HL-60 (cell line): ENCODE data around the gene WWOX.

ENCODE experiments used
- CTCF ChIP-seq: IDR thresholded peaks from one replicate; pipeline ENCODE4 v1.5.1; 2011; ENCODE audit warnings: low read length, control low read depth, inconsistent platforms; ENCODE audit not compliant: insufficient read depth
- POLR2AphosphoS5 ChIP-seq: IDR thresholded peaks from 2 replicates; pipeline ENCODE4 v1.6.1; 2012; ENCODE audit warnings: low read depth
- REST ChIP-seq: IDR thresholded peaks from 2 replicates; pipeline ENCODE4 v1.6.1; 2012; ENCODE audit warnings: low read depth; ENCODE audit not compliant: insufficient replicate concordance
- SPI1 ChIP-seq: IDR thresholded peaks from 2 replicates; pipeline ENCODE4 v1.6.1; 2012; ENCODE audit warnings: low read depth, mild to moderate bottlenecking, borderline replicate concordance

GRCh38 chr16:78140818-78141466 lies 41.5 kb downstream of the WWOX start:
- no peak for TF ChIP-seq CTCF
- no peak for TF ChIP-seq POLR2AphosphoS5
- no peak for TF ChIP-seq REST
- no peak for TF ChIP-seq SPI1
